Caki2 (cell line): Measurements from ENCODE around the gene CALHM2. TPM values are rescaled to one million over a fixed set of nuclear protein-coding genes. Genes with fewer than 3 reads are reported as not detected.
A peak's percentile ranks its signal among the peaks of the same experiment; 100 is the strongest.
"Not testable (repeated sequence)": the region's sequence is repeated elsewhere in the genome, so short reads cannot be mapped to it uniquely, and the experiment has no call there.

Experiments
- DNase-seq: peaks from one replicate; pipeline ENCODE4 v3.0.0-alpha.2; 2015; ENCODE audit warnings: low read depth
- in situ Hi-C: cut with HindIII; loops from 2 replicates; pipeline ENCODE4 v1.10.0; 2016; ENCODE audit warnings: low sequenced_read_pairs, low pct_unique_long_range_greater_than_20kb, mixed read lengths
- total RNA-seq: library from RNA; depleted of rRNA; stranded (reverse); fragments of >200 nt; shearing (Covaris generic); gene quantifications from 2 replicates; pipeline ENCODE4 v1.2.3, GENCODE V29; 2014; ENCODE audit warnings: low replicate concordance; rRNA removed

Gene CALHM2, protein sequence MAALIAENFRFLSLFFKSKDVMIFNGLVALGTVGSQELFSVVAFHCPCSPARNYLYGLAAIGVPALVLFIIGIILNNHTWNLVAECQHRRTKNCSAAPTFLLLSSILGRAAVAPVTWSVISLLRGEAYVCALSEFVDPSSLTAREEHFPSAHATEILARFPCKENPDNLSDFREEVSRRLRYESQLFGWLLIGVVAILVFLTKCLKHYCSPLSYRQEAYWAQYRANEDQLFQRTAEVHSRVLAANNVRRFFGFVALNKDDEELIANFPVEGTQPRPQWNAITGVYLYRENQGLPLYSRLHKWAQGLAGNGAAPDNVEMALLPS
- total RNA-seq = 0.55 and 2.9 TPM in 2 replicates

DNA sequence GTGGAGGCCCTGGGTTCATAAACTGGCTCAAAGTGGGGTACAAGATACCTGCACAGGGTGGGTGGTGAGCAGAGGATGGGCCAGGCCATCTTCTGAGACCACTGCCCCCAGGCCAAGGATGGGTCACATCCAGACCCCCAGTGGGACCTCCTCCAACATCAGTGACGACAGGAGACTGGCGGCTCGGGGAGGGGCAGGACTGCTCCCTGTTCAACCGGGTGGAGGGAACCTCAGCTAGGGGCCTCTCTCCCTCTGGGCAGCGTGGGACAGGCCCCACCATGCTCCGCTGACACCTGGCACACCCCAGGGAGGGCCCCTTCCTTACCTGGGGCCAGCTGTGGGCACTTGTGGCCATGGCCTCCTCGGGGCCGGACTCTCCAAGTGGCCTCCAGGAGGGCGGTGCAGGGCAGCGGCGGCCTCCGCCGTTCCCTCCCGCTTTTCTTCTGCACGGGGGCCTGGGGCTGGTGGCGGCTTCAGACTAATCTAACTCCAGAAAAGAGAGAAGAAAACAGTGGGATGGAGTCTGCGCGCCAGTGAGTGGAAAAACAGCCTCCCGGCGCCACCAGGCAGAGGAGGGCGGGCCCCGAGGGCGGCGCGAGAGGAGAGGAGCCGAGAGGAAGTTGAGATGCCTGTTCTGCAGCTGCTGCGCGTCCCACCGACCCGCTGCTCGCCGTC, at the start of gene CALHM2:
CALHM2 (minus strand) TSS at position 540 of the 675 bp plus-strand sequence. CDS start 2,429 bp downstream, outside the sequence.
- in situ Hi-C loops = no loop called here
- DNase-seq = peak; percentile 12

DNA sequence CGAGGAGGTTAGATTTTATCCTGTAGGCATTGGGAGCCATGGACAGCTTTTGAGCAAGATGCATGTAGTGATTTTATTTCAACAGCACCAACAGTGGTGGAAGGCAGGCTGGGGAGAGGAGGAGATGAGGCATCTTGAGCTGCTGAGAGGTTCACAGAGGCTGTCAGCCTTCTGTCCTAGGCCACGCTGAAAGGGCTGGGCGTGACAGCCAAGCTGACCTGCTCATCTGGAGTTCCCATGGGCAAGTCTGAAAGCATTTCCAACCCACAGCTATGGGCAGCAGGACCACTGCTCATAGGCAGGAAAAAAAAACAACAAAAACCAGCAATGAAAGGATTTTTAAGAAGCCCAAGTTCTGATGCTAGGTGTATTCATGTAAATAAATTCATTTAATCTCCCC, 49.0 kb upstream of the CALHM2 start:
- DNase-seq = no peak
- in situ Hi-C loops = no loop called here

GRCh38 chr10:103500481-103500880, 48.3 kb upstream of the CALHM2 start:
- DNase-seq = no peak
- in situ Hi-C loops = no loop called here

DNA sequence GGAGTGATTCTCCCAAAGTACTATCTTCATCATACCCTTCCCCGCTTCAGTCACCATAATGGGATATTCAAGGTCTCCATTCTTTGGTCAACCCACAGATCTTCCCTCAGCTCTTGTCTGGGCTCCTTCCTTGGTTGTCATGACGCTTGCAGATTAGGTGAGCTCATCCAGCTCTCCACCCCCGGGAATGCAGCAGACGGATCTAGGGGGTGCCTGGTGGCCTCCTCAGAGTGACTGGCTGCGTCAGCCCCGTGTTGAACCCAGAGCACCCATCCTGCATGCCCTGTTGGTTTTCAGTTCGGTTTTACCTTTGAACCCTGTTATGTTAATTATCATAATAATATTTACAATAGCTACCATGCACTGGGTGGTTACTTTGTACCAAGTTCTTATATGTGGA, 47.7 kb upstream of the CALHM2 start:
- in situ Hi-C loops = no loop called here
- no peak for DNase-seq

DNA sequence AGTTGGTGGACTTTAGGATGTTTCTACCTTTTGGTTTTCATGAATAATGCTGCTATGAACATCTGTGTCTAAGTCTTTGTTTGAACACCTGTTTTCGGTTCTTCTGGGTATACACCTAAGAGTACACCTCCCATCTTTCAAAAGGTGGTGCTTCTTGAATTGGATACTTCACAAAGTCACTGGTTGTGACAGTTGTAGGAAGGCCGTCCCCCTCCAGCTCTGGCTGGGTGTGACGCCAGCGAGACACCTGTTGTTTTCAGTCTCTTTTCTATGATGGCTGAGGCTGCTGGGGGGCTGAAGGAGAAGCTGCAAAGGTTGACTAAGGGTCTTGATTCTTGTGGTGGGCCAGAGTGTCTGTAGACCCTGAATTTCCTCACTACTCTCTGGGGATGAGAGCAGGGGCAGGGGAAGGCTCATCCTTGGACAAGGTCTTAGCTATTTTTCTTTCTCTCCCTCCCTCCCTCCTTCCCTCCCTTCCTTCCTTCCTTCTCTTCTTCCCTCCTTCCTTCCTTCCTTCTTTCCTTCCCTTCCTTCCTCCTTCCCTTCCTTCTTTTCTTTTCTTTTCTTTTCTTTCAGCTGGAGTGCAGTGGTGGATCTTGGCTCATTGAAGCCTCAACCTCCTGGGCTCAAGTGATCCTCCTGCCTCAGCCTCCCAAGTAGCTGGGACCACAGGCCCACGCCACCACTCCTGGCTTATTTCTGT, 46.9 kb upstream of the CALHM2 start:
- no peak for DNase-seq
- in situ Hi-C loops = no loop called here

GRCh38 chr10:103497161-103497915, 45.2 kb upstream of the CALHM2 start:
- in situ Hi-C loops = no loop called here
- no peak for DNase-seq

DNA sequence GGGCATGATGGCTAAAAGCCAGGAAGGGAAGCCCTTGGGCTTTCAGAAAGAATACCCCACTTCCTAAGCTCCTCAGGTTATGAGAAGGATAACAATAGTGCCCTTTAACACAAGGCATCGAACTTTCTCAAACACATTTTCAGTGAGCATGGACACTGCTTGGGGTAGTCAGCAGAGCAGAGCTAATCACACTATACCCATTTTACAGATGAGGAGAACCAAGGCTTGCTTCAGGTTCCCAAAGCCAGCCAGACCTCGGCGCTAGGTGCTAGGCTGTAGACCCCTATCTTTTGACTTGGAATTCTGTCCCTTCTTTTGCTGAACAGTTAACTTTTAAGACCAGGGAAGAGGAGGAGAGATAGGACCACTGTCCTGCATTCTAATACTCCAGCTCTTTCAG, 43.2 kb upstream of the CALHM2 start:
- DNase-seq = no peak
- in situ Hi-C loops = no loop called here

DNA sequence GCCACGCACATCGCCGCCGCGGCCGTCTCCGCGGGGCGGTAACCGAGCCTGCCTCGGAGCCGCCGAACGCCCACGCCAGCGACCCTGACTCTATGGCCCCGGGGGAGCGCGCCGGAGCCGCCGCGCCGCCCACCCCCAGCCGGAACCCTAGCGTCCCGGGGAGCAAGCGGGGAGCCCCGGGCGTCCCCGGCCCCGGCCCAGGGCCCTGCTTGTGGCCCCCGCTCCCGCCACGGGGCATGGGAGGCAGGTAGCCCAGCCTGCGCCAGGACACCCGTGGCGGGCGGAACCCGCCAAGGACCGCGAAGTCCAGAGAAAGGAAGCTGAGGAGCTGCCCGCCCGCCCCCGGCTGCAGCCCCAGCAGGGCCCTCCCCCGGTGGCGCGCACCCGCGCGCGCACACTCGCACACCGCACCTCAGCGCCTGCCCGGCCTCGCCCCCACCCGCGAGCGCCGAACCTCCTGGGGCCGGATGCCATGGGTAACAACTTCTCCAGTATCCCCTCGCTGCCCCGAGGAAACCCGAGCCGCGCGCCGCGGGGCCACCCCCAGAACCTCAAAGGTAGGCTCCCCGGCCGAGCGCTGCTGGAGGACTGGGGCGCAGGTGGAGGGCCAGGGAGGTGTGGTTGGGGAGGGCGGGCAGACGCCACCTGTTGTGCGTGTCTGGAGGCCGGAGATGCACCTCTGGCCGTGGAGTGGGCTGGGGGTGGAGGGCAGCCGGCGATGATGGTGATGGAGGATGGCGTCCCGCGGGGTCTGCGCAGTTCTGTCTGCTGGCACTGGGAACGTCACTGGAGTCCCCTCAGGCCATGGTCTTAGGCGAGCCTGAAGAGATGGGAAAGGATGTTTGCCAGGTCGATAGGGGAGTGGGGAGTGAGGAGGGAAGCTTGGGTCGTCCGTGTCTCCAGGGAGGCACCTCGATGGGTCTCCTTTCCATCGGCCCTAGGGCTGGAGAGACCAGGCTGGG, 42.0 kb upstream of the CALHM2 start:
- in situ Hi-C loops = no loop called here
- DNase-seq = no peak

DNA sequence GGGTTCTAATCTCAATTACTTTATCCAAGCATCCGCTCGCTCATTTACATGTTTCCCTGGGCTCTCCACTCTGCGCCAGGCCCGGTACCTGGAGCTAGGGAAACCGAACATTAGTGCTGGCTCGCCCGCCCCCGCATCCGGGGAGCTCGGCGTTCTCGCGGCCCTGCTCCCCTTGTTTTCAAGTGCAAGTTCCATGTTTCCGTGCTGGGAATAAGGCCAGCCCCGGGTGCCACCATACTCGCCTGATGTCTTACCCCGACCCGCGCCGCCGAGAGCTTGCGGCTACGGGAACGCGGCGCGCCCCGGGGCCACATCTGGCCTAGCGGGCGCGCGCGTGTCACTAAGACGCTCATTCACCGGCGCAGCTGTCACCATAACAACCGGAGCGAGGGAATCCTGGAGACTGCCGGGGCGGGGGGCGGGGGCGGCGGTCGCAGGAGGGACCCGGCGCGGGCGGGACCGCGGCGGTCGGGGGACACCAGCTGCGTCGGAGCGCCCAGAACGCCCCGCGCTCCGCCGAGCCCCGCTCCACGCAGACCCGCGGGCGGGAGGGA, 41.3 kb upstream of the CALHM2 start, which contains the start of gene NEURL1:
NEURL1 (plus strand) TSS at position 344 of the 554 bp plus-strand sequence. CDS start 683 bp downstream, outside the sequence.
- DNase-seq = no peak
- in situ Hi-C loops = no loop called here

- no peak for DNase-seq
- in situ Hi-C loops = no loop called here
These were observed 40.6 kb upstream of the CALHM2 start for GRCh38 chr10:103492655-103493261.

GRCh38 chr10:103491729-103492364, 39.7 kb upstream of the CALHM2 start:
- DNase-seq = peak; percentile 79
- in situ Hi-C loops = no loop called here

DNA sequence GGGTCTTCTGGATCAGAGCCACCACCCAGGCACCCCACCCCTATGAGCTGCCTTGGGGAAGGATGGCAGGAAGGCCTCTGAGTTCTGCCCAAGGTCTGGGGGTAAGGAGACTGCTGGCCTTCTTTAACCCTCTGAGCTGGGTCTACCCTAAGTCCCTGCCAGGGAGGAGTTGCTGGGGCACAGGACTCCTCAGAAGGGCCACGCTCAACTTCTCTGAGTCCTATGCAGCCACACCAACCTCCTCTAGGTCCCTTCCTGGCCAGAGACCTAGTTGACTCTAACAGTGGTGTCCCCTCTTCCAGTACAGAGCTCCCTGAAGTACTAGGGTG, 38.8 kb upstream of the CALHM2 start:
- no peak for DNase-seq
- in situ Hi-C loops = no loop called here

DNA sequence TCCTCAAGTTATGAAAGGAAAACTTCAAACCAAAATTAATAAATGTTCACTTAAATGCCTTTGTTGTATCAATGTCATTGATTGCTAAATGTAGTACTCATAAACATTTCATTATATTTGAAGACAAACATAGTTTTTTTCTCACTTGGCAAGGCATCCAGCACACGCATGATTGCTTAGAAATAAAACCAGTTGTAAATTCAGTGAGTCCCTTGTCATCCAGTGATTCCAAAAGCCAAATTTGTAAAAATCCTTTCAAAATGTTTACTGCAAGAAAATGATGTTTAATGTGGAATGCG, 35.2 kb upstream of the CALHM2 start:
- DNase-seq = no peak
- in situ Hi-C loops = no loop called here

DNA sequence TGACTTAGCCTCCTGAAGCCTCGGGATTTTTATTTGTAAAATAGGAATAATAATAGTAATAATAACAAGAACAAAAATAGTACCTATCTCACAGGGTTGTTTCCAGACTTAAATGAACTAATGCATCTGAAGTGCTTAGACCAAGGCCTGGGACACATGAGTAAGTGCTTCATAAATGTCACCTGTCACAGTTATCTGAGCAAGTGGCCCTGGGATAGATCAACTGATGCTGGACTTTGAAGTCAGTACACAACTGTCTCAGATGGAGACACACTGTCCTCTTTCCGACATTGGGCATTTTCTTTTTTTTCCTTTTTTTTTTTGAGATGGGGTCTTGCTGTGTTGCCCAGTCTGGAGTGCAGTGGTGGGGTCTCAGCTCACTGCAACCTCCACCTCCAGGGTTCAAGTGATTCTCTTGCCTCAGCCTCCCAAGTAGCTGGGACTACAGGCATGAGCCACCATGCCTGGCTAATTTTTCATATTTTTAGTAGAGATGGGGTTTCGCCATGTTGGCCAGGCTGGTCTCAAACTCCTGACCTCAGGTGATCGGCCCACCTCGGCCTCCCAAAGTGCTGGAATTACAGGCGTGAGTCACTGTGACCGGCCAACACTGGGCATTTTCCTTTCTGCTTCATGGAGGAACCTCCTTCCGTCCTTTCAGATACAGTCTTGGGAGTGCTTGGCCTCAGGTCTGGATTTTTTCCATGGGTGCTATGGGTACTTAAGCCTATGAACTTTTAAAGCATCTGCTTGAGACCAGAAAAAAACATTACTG, 34.7 kb upstream of the CALHM2 start:
- DNase-seq, in situ Hi-C loops: not testable (repeated sequence)

DNA sequence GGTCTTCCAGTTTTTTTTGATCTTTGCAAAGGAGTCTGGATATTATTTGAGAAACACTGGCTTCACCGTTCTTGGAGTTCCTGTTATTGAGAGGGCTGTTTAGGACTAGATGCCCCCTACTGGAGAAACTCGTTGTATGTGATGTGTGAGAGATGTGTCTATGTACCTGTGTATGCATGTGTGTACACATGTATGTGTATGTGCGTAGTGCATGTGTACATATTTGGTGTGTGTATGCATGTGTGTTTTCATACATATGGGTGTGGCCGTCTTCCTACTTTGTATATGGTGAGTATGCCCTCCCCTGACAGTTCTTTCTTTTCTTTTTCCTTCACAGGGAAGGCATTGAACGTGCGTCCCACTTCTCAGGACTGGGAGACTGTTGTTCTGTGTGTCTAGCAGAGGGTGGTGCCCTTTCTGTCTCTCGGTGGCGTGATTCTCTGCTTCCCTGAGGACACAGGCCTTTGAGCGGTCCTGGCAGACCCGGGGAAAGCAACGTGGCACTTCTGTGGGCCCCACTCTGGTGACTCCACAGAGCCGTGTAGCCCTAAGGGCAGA, 29.9 kb upstream of the CALHM2 start:
- DNase-seq = peak; percentile 23
- in situ Hi-C loops = no loop called here

DNA sequence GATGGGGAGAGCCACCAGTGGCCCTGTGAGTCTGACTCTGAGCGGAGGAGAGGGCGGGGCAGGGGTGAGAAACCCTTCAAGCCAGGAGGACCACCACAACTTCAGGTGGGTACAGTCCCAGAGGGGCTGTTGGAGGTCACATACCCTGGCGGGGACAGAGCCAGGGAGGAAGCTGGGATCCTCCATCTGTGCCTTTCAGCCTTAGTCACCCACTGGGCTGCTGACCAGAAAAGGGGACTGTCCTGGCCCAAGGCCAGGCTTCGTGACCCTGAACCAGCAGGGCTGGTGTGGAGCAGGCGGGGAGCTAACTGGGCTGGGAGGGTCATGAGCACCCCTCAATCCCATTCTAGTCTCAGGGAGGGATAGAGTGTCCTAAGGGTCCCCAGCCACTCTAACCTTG, 28.4 kb upstream of the CALHM2 start:
- DNase-seq = no peak

More for the DNA sequence above, 28.4 kb upstream of the CALHM2 start:
- in situ Hi-C loops = no loop called here
